ENCODE measurements around the gene P3H3. TPM values are rescaled to one million over a fixed set of nuclear protein-coding genes. Genes with fewer than 3 reads are reported as not detected.

P3H3 gene
- total RNA-seq, 6 donors from 2014 or later = 2.7 to 15.7 (median 7.0) TPM

DNA sequence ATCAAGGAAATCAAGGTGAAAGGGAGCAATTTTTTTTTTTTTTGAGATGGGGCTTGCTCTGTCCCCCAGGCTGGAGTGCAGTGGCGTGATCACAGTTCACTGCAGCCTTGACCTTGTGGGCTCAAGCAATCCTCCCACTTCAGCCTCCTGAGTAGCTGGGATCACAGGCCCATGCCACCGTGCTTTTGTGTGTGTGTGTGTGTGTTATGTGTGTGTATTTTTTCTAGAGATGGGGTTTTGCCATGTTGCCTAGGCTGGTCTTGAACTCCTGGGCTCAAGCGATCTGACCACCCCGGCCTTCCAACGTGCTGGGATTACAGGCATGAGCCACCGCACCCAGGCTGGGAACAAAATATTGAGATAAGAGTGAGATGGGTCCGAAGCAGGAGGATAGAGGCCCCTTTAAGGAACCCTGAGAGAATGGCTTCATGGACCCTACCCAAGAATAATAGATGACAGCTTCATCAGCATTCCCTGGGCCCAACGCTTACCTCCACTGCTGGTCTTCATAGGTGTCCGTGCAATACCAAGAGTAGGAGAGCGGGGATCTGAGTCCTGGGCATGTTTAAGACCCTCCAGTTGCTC lies 21.9 kb downstream of the P3H3 start:
- H3K27ac ChIP-seq = no peak overlapping the region
- H3K9me3 ChIP-seq = no peaks in the 10 kb centered on the region

DNA sequence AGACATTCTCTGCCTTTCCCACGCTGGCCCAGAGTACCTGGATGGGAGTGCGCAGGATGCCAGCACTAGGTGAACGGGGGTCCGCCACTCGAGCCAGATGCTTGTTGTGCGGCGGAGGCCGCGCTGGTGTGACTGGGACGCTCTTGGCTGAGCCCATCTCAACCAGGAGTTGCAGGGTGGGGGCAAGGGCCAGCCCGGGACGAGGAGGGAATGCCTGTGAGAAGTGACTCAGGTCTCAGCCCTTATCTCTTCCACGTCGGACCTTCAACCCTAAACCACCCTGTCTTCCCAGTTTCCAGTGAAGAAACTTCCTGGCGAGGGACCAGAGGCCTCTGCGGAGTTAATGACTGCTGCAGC lies 22.6 kb downstream of the P3H3 start:
- 26 to 36% methylated on average over 4 to 16 of the region's 16 CpGs for WGBS, 2 donors
- ATAC-seq (ENCODE audit: low FRiP score in 2 of 2) = no peak
- Histone ChIP-seq H3K27me3 (no peaks in the 10 kb centered on the region), H3K4me1 (peaks cover 13 to 23% (median 16%) of the 10 kb centered on the region in 4 donors), H3K9me3 (no peaks in the 10 kb centered on the region), H3K27ac (peak overlapping the region in 3 of 4 donors; percentile 88 to 94 (median 91)), H3K4me3 (peak overlapping the region in 3 of 4 donors; percentile 66 to 71 (median 68)), H3K36me3 (peaks cover 0 to 10% (median 3%) of the 10 kb centered on the region in 4 donors)
- TF ChIP-seq, protein P1, sequence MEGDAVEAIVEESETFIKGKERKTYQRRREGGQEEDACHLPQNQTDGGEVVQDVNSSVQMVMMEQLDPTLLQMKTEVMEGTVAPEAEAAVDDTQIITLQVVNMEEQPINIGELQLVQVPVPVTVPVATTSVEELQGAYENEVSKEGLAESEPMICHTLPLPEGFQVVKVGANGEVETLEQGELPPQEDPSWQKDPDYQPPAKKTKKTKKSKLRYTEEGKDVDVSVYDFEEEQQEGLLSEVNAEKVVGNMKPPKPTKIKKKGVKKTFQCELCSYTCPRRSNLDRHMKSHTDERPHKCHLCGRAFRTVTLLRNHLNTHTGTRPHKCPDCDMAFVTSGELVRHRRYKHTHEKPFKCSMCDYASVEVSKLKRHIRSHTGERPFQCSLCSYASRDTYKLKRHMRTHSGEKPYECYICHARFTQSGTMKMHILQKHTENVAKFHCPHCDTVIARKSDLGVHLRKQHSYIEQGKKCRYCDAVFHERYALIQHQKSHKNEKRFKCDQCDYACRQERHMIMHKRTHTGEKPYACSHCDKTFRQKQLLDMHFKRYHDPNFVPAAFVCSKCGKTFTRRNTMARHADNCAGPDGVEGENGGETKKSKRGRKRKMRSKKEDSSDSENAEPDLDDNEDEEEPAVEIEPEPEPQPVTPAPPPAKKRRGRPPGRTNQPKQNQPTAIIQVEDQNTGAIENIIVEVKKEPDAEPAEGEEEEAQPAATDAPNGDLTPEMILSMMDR (IDR thresholded peaks at IDR 0.05) = no peak
- no peak for TF ChIP-seq POLR2AphosphoS5 (IDR thresholded peaks at IDR 0.05)
- TF ChIP-seq POLR2A (IDR thresholded peaks at IDR 0.05) = no peak
- no peak for TF ChIP-seq EP300 (IDR thresholded peaks at IDR 0.05)
- DNase-seq = peak in 1 of 2 donors; percentile 85

More for the DNA sequence above, 21.9 kb downstream of the P3H3 start:
- Histone ChIP-seq H3K4me3 (peak overlapping the region in 1 of 4 donors; percentile 68), H3K36me3 (peaks cover 0 to 5% (median 0%) of the 10 kb centered on the region in 4 donors), H3K4me1 (peaks cover 13 to 23% (median 16%) of the 10 kb centered on the region in 4 donors), H3K27me3 (no peaks in the 10 kb centered on the region)
- no peak for ATAC-seq (ENCODE audit: low FRiP score in 2 of 2)
- TF ChIP-seq, protein P1 (IDR thresholded peaks at IDR 0.05) = no peak
- no peak for TF ChIP-seq POLR2AphosphoS5 (IDR thresholded peaks at IDR 0.05)
- TF ChIP-seq EP300 (IDR thresholded peaks at IDR 0.05) = no peak
- no peak for TF ChIP-seq POLR2A (IDR thresholded peaks at IDR 0.05)
- DNase-seq = no peak
- 81 to 86% methylated on average over 8 to 10 of the region's 10 CpGs for WGBS, 2 donors

- peak; percentile 72 to 98 for DNase-seq
Observed at GRCh38 chr12:6851153-6851920, 23.1 kb downstream of the P3H3 start, which contains the start of gene CDCA3. CDCA3 (minus strand) TSS chr12:6851286; CDS start chr12:6850952, 334 bp downstream.

DNA sequence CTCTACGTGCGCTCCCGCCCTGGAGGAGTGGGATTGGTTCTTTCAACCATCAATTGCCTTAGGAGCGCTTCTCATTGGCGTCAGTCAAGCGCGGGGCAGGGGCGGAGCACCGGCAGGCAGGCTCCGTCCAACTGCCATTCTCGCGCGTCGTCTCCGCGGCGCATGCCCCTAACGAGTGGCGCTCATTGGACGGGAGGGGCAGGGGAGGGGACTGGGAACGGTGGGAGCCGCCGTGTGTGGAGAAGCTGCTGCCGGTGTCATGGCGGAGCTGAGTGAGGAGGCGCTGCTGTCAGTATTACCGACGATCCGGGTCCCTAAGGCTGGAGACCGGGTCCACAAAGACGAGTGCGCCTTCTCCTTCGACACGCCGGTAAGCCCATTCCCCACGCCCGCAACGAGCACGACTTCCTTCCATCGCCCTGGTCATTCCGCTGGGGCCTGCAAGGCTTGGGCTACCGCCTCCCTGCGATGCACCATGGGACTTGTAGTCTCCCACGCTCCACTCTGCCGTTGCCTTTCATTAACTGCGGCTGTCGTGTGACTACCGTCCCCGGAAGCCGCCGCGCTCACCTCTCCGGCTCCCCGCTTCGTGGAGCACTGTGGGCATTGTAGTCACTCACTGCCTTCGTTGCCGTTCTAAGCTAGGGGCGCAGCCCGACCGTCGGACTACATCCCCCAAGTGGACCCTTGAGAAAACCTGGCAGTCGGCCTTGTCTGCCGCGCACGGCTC lies 23.9 kb downstream of the P3H3 start, which contains the start of gene USP5:
Gene USP5, plus strand, starts transcription at position 230 of the 730 bp plus-strand sequence. Its CDS starts 30 bp downstream, at position 260.
- peak within 1 kb of the TSS; percentile 88 to 94 (median 91) for H3K27ac ChIP-seq
- peak; percentile 95 to 98 for ATAC-seq (ENCODE audit: low FRiP score in 2 of 2)
- WGBS, 2 donors = 1% methylated on average over 64 of the region's 65 CpGs; no CpG with 5 or more reads in 1 of the 2 donors

More at GRCh38 chr12:6851153-6851920, 23.1 kb downstream of the P3H3 start, which contains the start of gene CDCA3:
- ATAC-seq (ENCODE audit: low FRiP score in 2 of 2) = peak; percentile 88 to 92
- no peaks in the 10 kb centered on the region for H3K27me3 ChIP-seq
- H3K27ac ChIP-seq = peak within 1 kb of the TSS; percentile 88 to 94 (median 91)
- WGBS, 2 donors = 0 to 1% methylated on average over 29 to 37 of the region's 37 CpGs
- peaks cover 13 to 23% (median 16%) of the 10 kb centered on the region in 4 donors for H3K4me1 ChIP-seq
- H3K9me3 ChIP-seq = no peaks in the 10 kb centered on the region
- peaks cover 2 to 14% (median 9%) of the 10 kb centered on the region in 4 donors for H3K36me3 ChIP-seq
- peak within 1 kb of the TSS; percentile 48 to 71 (median 67) for H3K4me3 ChIP-seq
- TF ChIP-seq EP300 (IDR thresholded peaks at IDR 0.05) = no peak
- TF ChIP-seq POLR2AphosphoS5 (IDR thresholded peaks at IDR 0.05) = peak; percentile 92 to 98
- peak in 3 of 4 donors; percentile 88 to 94 (median 88) for TF ChIP-seq POLR2A (IDR thresholded peaks at IDR 0.05)
- TF ChIP-seq, protein P1 (IDR thresholded peaks at IDR 0.05) = peak in 2 of 6 experiments; percentile 9 to 15

More for the DNA sequence above, 23.9 kb downstream of the P3H3 start, which contains the start of gene USP5:
- peaks cover 3 to 22% (median 16%) of the 10 kb centered on the region in 4 donors for H3K36me3 ChIP-seq
- H3K4me1 ChIP-seq = peaks cover 13 to 23% (median 16%) of the 10 kb centered on the region in 4 donors
- peak; percentile 98 to 100 for DNase-seq
- H3K4me3 ChIP-seq = peak within 1 kb of the TSS; percentile 56 to 71 (median 67)
- H3K27me3 ChIP-seq = no peaks in the 10 kb centered on the region
- TF ChIP-seq POLR2AphosphoS5 (IDR thresholded peaks at IDR 0.05) (peak; percentile 60 to 87), EP300 (IDR thresholded peaks at IDR 0.05) (no peak), POLR2A (IDR thresholded peaks at IDR 0.05) (peak in 1 of 4 donors; percentile 59)
- TF ChIP-seq, protein P1 (IDR thresholded peaks at IDR 0.05) = peak in 3 of 6 experiments; percentile 13 to 29 (median 24)
- H3K9me3 ChIP-seq = no peaks in the 10 kb centered on the region
